Transverse colon (tissue), 4 donors: Measurements from ENCODE around the gene IL1RAPL1. TPM values are rescaled to one million over a fixed set of nuclear protein-coding genes. Genes with fewer than 3 reads are reported as not detected.
"Not testable (repeated sequence)": the region's sequence is repeated elsewhere in the genome, so short reads cannot be mapped to it uniquely, and the experiment has no call there.

Experiments
- DNase-seq: peaks from one replicate; pipeline ENCODE4 v3.0.0-alpha.2; 2019
- H3K27ac ChIP-seq, 4 donors: fragments of 200-600 bp; sonication (generic); 2 replicates each; pipeline ENCODE4 v1.5.1; 2016 to 2018; ENCODE audit warnings: inconsistent platforms in 4 of 4
- H3K27me3 ChIP-seq: fragments of 200-600 bp; sonication (generic); 2 replicates; pipeline ENCODE4 v1.5.1; 2017; ENCODE audit warnings: inconsistent platforms
- H3K36me3 ChIP-seq, 4 donors: fragments of 200-600 bp; sonication (generic); 2 replicates each; pipeline ENCODE4 v1.5.1; 2017 to 2019; ENCODE audit warnings: inconsistent platforms in 4 of 4
- H3K4me1 ChIP-seq, 4 donors: fragments of 200-600 bp; sonication (generic); 2 replicates each; pipeline ENCODE4 v1.5.1; 2017 to 2020; ENCODE audit warnings: inconsistent platforms in 4 of 4
- H3K4me3 ChIP-seq, 4 donors: fragments of 200-600 bp; sonication (generic); 1 replicate in 1 of 4; 2 replicates in 3 of 4; pipeline versions ENCODE4 v1.5.1 to v1.6.1; 2017 to 2019; ENCODE audit warnings: inconsistent platforms in 4 of 4
- H3K9me3 ChIP-seq, 2 donors: fragments of 200-600 bp; sonication (generic); 2 replicates each; pipeline ENCODE4 v1.5.1; 2017 to 2019; ENCODE audit warnings: inconsistent platforms in 2 of 2
- EP300 ChIP-seq: sonication (generic); formaldehyde crosslinking; IDR thresholded peaks from one replicate; pipeline ENCODE4 v1.6.1; 2017; ENCODE audit warnings: antibody characterized with exemption, low read depth
- POLR2A ChIP-seq: fragments of 450-650 bp; IDR thresholded peaks from one replicate; pipeline ENCODE4 v1.6.1; 2016; ENCODE audit warnings: antibody characterized with exemption, mild to moderate bottlenecking, moderate library complexity
- POLR2AphosphoS5 ChIP-seq, 3 donors: sonication (generic); formaldehyde crosslinking; IDR thresholded peaks; one replicate each; pipeline ENCODE4 v1.6.1; 2016; ENCODE audit warnings: antibody characterized with exemption in 3 of 3
- WGBS, 2 donors: methylation state at CpG; one replicate each; pipeline ENCODE4 v1.1.5; 2018; ENCODE audit warnings: low coverage in 1 of 2; 5-methylcytosine and 5-hydroxymethylcytosine counted together
- in situ Hi-C, 4 donors: fragments of 200-750 bp; cut with MboI; loops; one replicate each; pipeline versions ENCODE4 v1.15.0 to v1.15.1; 2017; ENCODE audit warnings: low sequenced_read_pairs in 3 of 4, low pct_ligation_motif_present in 1 of 4, low pct_unique_long_range_greater_than_20kb in 1 of 4
- intact Hi-C: fragments of 100-400 bp; cut with DNase I; formaldehyde crosslinking; loops from one replicate; pipeline ENCODE4 v1.15.1; 2023; ENCODE audit warnings: low total_unique reads
- total RNA-seq, 4 donors: library from RNA; depleted of rRNA; stranded (reverse); fragments of >200 nt; gene quantifications; one replicate each; pipeline ENCODE4 v1.1.0, GENCODE V29; 2016
- TF ChIP-seq, protein P1 (sequence below), 5 experiments: fragments of 200-600 bp in 3 of 5; fragments of 450-650 bp in 2 of 5; sonication (generic) in 3 of 5; IDR thresholded peaks; 1 replicate in 2 of 5; 2 replicates in 3 of 5; pipeline ENCODE4 v1.5.1; 2016 to 2017; ENCODE audit warnings: antibody characterized with exemption in 5 of 5, inconsistent platforms in 3 of 5, mild to moderate bottlenecking in 2 of 5, moderate library complexity in 1 of 5

Gene IL1RAPL1
- total RNA-seq, 4 donors from 2014 or later, result 0.14 to 0.32 (median 0.20) TPM; not detected in 1

DNA sequence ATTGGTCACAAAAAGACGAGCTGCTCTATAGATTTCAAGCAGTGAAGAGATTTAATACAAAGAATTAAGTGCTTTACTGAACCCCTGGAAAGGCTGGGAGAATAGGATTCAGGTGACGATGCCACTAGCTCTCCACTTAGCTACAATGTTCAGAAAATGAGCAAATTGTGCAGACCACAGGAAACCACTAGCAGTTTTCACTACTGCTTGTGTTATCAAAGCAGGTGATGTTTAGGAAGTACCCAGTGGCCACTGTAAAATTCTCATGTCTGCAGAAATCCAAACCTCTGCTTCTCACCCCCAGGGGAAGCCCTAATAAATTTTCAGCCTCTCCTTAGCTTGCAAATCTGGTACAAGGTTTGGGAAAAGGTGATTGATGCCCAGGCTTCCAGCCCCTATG lies 165.1 kb downstream of the IL1RAPL1 start:
- in situ Hi-C loops, result no loop called here

DNA sequence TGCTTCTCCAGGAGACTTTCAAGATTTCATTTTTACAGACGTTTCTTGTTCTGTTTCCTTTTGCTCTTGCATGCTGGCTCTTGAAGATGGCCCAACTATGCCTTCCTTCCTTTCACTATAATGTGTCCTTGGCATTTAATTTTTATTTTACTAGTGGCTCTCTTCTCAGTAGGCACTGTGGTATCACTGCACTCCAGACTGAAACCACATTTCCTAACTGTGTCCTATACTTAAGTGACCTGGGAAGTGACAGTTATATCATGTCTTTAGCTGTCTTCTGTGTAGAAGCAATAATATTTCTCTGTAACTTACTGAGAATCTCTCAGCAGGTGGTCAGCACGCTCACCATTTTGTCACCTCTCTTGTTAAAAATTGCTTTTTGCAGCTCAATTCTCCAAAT lies 168.9 kb downstream of the IL1RAPL1 start:
- Histone ChIP-seq H3K4me3 (no peak overlapping the region), H3K9me3 (no peaks in the 10 kb centered on the region), H3K27me3 (no peaks in the 10 kb centered on the region), H3K4me1 (no peaks in the 10 kb centered on the region), H3K36me3 (no peaks in the 10 kb centered on the region), H3K27ac (no peak overlapping the region)
- in situ Hi-C loops (no loop called here), intact Hi-C loops (no loop called here)
- no peak for DNase-seq
- 49 to 63% methylated on average over 1 to 2 of the region's 2 CpGs for WGBS, 2 donors
- no peak for TF ChIP-seq EP300
- TF ChIP-seq, protein P1, sequence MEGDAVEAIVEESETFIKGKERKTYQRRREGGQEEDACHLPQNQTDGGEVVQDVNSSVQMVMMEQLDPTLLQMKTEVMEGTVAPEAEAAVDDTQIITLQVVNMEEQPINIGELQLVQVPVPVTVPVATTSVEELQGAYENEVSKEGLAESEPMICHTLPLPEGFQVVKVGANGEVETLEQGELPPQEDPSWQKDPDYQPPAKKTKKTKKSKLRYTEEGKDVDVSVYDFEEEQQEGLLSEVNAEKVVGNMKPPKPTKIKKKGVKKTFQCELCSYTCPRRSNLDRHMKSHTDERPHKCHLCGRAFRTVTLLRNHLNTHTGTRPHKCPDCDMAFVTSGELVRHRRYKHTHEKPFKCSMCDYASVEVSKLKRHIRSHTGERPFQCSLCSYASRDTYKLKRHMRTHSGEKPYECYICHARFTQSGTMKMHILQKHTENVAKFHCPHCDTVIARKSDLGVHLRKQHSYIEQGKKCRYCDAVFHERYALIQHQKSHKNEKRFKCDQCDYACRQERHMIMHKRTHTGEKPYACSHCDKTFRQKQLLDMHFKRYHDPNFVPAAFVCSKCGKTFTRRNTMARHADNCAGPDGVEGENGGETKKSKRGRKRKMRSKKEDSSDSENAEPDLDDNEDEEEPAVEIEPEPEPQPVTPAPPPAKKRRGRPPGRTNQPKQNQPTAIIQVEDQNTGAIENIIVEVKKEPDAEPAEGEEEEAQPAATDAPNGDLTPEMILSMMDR (IDR thresholded peaks at IDR 0.05), result no peak
- TF ChIP-seq POLR2AphosphoS5 (IDR thresholded peaks at IDR 0.05), result no peak
- TF ChIP-seq POLR2A, result no peak

More for the DNA sequence above, 165.1 kb downstream of the IL1RAPL1 start:
- DNase-seq, result no peak
- no peaks in the 10 kb centered on the region for H3K9me3 ChIP-seq
- H3K4me1 ChIP-seq, result no peaks in the 10 kb centered on the region
- WGBS, 2 donors, result 55 to 100% methylated on average over 1 to 2 of the region's 2 CpGs
- H3K27me3 ChIP-seq, result no peaks in the 10 kb centered on the region
- H3K27ac ChIP-seq, result no peak overlapping the region
- intact Hi-C loops, result no loop called here
- no peak overlapping the region for H3K4me3 ChIP-seq
- TF ChIP-seq POLR2A (no peak), POLR2AphosphoS5 (IDR thresholded peaks at IDR 0.05) (no peak), EP300 (no peak)
- TF ChIP-seq, protein P1 (IDR thresholded peaks at IDR 0.05), result no peak
- no peaks in the 10 kb centered on the region for H3K36me3 ChIP-seq

DNA sequence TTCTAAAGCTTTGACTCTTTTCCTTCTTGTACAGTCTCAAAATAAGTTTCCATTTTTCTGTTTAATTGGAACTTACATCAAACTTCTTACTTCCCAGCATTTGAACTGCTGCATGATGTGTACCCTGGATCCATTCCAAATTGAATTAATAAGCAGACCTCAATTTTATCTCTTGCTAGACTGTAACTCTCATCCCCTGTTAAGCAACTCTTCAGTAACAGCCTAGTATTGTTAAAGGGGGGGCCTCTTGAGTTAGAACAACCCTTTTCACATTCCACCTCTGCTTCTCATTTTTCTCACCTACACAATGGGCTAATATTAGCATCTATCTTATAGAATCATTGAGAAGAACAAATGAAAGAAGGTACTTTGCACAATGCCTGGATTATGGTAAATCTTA lies 169.4 kb downstream of the IL1RAPL1 start:
- in situ Hi-C loops, result no loop called here
- H3K36me3 ChIP-seq, result no peaks in the 10 kb centered on the region
- no peak for DNase-seq

DNA sequence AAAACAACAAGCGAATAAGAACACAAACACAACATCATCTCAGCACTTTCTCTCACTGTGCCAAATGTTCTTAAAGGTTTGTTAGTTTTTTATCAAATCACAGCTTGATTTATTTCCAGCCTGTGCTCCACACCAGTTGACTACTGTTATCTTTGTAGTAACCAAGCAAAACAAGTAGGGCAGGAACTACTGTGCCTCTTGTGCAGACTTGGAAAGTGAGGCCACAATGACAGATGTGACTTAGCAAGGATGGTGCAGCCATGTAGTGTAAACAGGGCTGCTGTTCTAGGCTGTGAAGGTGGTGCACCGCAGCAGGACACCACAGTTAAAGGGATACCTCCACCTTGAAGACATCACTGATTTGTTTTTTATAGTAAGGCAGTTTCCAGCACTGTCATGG lies 170.0 kb downstream of the IL1RAPL1 start:
- no peak for TF ChIP-seq EP300
- no peak for TF ChIP-seq POLR2A
- TF ChIP-seq POLR2AphosphoS5 (IDR thresholded peaks at IDR 0.05), result no peak
- TF ChIP-seq, protein P1 (IDR thresholded peaks at IDR 0.05), result no peak
- in situ Hi-C loops (no loop called here), intact Hi-C loops (no loop called here)
- Histone ChIP-seq H3K27me3 (no peaks in the 10 kb centered on the region), H3K36me3 (no peaks in the 10 kb centered on the region), H3K27ac (no peak overlapping the region), H3K9me3 (no peaks in the 10 kb centered on the region), H3K4me1 (no peaks in the 10 kb centered on the region), H3K4me3 (no peak overlapping the region)
- no peak for DNase-seq
- 66% methylated on average over 2 of the region's 2 CpGs; no CpG with 5 or more reads in 1 of the 2 donors for whole genome bisulfite sequencing, 2 donors

More for the DNA sequence above, 169.4 kb downstream of the IL1RAPL1 start:
- H3K4me3 ChIP-seq, result no peak overlapping the region
- H3K27me3 ChIP-seq, result no peaks in the 10 kb centered on the region
- H3K4me1 ChIP-seq, result no peaks in the 10 kb centered on the region
- intact Hi-C loops, result no loop called here
- H3K27ac ChIP-seq, result no peak overlapping the region
- H3K9me3 ChIP-seq, result no peaks in the 10 kb centered on the region
- TF ChIP-seq, protein P1 (IDR thresholded peaks at IDR 0.05), result no peak
- TF ChIP-seq EP300 (no peak), POLR2A (no peak), POLR2AphosphoS5 (IDR thresholded peaks at IDR 0.05) (no peak)

DNA sequence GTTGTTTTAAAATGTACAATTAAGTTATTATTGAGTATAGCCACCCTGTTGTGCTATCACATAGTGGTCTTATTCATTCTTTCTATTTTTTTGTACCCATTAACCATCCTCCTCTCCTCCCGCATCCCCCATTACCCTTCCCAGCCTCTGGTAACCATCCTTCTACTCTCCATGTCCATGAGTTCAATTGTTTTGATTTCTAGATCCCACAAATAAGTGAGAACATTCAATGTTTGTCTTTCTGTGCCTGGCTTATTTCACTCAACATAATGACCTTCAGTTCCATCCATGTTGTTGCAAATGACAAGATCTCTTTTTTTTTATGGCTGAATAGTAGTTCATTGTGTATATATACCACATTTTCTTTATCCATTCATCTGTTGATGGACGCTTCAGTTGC lies 179.3 kb downstream of the IL1RAPL1 start:
- H3K36me3 ChIP-seq, H3K27ac ChIP-seq, in situ Hi-C loops, H3K27me3 ChIP-seq, DNase-seq, H3K4me1 ChIP-seq, intact Hi-C loops, H3K9me3 ChIP-seq, H3K4me3 ChIP-seq: not testable (repeated sequence)
- 68% methylated on average over 2 of the region's 2 CpGs; no CpG with 5 or more reads in 1 of the 2 donors for WGBS, 2 donors
